ENCODE measurements around the gene STOX2.

- TF ChIP-seq, protein P1, sequence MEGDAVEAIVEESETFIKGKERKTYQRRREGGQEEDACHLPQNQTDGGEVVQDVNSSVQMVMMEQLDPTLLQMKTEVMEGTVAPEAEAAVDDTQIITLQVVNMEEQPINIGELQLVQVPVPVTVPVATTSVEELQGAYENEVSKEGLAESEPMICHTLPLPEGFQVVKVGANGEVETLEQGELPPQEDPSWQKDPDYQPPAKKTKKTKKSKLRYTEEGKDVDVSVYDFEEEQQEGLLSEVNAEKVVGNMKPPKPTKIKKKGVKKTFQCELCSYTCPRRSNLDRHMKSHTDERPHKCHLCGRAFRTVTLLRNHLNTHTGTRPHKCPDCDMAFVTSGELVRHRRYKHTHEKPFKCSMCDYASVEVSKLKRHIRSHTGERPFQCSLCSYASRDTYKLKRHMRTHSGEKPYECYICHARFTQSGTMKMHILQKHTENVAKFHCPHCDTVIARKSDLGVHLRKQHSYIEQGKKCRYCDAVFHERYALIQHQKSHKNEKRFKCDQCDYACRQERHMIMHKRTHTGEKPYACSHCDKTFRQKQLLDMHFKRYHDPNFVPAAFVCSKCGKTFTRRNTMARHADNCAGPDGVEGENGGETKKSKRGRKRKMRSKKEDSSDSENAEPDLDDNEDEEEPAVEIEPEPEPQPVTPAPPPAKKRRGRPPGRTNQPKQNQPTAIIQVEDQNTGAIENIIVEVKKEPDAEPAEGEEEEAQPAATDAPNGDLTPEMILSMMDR (IDR thresholded peaks at IDR 0.05; ENCODE audit: poor library complexity), result no peak
- TF ChIP-seq EZH2 (IDR thresholded peaks at IDR 0.05; ENCODE audit: borderline replicate concordance) (no peak), EZH2phosphoT487 (IDR thresholded peaks at IDR 0.05; ENCODE audit: low read depth, severe bottlenecking, unreplicated experiment) (no peak)
Observed at GRCh38 chr4:183936574-183937345, 31.7 kb downstream of the STOX2 start.
